GM12864 (cell line): ENCODE measurements around the gene POU4F2.
"Not testable (repeated sequence)": the region's sequence is repeated elsewhere in the genome, so short reads cannot be mapped to it uniquely, and the experiment has no call there.

Experiments
- DNase-seq: peaks from one replicate; pipeline ENCODE4 v3.0.0-alpha.2; 2011; ENCODE audit warnings: low read depth
- H3K4me3 ChIP-seq: 2 replicates; pipeline ENCODE4 v1.5.1; 2011; ENCODE audit warnings: mild to moderate bottlenecking, low read depth, low read length, control low read depth
- CTCF ChIP-seq: IDR thresholded peaks from 2 replicates; pipeline ENCODE4 v1.5.1; 2011; ENCODE audit warnings: low read depth, mild to moderate bottlenecking, moderate library complexity, low read length, control low read depth, inconsistent platforms; ENCODE audit errors: missing control alignments

Gene POU4F2

GRCh38 chr4:146654687-146655520, 16.2 kb downstream of the POU4F2 start:
- no peak for TF ChIP-seq CTCF
- DNase-seq, result no peak
- no peak overlapping the region for H3K4me3 ChIP-seq

GRCh38 chr4:146655521-146655856, 16.8 kb downstream of the POU4F2 start:
- DNase-seq, result no peak
- TF ChIP-seq CTCF, result no peak
- H3K4me3 ChIP-seq, result no peak overlapping the region

GRCh38 chr4:146661367-146661766, 22.7 kb downstream of the POU4F2 start:
- H3K4me3 ChIP-seq, result no peak overlapping the region
- DNase-seq, result no peak
- TF ChIP-seq CTCF, result no peak

GRCh38 chr4:146663968-146664311, 25.2 kb downstream of the POU4F2 start:
- H3K4me3 ChIP-seq, DNase-seq: not testable (repeated sequence)

GRCh38 chr4:146674829-146675570, 36.3 kb downstream of the POU4F2 start:
- no peak overlapping the region for H3K4me3 ChIP-seq
- DNase-seq, result no peak
- TF ChIP-seq CTCF, result no peak
